GM19239 (cell line): ENCODE data around the gene LYSMD4.

Experiments
- DNase-seq: peaks from one replicate; pipeline ENCODE4 v3.0.0; 2011; ENCODE audit warnings: low spot score; ENCODE audit not compliant: insufficient read length
- FAIRE-seq: peaks from 2 replicates; lab custom pipeline; 2011; peaks lifted over from hg19 to GRCh38; lab: Jason Lieb, UNC

Gene LYSMD4

DNA sequence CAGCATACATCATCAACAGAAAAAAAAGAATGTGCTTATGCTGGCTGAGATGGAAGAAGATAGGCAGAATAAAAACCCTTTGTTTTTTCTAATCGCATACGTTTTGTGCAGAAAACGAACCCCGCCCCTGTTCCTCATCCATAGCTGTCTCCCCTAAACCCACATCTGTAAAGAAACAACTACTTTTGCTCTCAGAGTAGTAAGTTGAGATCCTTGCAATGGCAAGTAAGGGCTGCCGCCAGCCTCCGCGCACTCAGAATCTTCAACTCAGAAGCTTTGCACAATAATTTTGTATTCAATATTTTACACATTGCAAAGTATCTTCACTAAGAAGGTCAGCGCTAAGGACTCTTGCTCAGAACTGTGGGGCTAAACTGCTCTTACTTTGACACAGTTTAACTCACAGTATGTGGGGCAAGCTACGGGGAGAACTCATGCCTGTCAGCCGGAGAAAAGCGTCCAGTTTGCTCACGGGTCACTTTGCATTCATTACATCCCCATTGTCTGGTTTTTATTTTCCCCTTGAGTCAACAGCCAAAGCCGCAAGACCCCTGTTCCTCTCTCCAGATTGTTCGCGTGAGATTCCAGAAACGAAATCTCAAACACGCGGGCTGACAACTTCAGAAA lies 1.0 kb downstream of the LYSMD4 start:
- no peak for FAIRE-seq
- no peak for DNase-seq

DNA sequence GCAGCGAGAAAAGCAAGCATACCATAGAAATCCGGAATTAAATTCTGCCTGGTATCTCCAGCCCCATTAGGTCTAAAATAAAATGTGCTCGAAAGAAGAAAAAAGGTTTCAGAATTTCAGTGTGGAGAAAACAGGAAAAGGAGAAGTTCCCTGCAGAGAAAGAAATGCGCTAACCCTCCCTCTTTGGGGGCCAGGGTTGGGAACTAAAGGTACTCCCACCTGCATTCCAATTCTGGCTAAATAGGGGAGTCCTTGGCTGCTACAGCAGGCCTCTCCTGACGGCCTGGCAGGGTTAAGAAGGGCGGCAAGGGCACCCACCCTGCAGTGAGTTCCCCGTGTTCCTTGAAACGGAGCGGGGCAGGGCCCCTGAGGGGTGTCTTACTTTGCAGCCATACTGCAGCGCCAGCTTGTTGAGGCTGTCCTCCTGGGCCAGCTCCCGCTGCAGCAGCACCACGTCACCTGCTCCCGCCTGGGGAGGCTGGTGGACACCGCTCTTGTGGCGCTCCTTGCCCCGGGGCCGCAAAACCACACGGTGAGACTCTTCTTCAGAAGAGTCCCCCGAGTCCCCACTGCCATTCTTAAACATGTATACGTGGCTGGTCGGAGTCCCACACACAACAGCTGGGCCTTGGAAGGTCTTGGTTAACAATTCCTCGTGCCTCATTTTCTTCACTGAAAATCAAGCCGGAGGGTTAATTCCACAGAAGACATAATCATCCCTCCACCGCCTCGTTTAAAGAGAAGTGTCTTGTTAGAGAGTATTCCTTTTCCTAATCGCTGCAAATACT lies 1.7 kb downstream of the LYSMD4 start:
- no peak for DNase-seq
- FAIRE-seq: no peak

DNA sequence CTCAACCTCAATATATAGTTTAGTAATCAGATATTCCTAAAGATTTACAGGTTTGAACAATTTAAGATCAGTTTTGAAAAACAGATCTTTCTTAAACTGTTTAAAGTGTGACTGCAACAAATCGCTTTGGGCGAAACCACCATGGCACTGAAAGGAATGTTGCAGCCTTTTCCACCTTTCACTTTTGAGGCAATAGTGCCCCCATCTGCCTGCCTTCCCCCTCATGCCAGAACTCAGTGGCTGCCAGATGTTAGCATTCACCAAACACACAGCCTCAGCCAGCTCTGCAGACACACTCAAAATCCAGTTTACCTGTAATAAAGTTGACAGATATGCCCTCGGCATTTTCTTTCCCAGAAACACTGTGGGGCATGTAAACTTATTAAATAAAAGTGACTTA lies 3.3 kb downstream of the LYSMD4 start:
- FAIRE-seq: peak; percentile 86
- no peak for DNase-seq

DNA sequence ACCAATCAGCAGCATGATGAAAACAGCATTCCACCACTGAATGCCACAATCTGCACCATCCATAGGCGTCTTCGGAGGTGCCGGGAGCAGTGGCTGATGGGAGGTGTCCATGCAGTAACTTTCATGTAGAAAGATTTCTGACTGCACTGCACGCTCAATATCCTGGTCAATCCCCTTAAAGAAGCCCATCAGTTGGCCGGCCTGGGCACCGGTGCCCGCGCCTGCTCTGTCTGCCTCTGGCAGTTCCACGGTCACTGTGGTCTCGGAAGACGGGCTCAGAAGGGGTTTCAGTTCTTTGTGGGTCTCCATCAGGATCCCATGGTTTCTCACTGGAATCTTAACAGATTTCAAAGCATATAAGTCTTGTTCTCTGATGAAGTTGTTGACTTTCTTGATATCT lies 3.9 kb downstream of the LYSMD4 start:
- DNase-seq: no peak
- no peak for FAIRE-seq

DNA sequence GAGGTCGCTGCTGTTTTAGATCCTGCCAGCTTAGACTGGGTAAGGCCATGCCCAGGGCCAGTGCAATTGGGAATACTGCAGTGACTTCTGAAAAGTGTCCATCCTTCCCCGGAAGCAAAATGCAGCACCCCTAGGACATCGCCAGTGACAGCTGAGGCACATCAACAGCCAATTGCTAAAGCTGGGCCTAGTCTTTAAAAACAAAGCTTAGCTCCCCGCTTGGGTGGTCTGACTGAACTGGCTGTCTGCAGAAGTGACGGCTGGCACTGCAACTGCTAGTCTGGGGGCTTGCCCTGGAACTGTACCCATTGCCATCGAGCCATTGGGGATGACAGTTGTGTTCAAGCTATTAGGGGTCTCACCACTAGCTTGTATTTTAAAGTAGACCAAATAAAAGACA lies 4.3 kb downstream of the LYSMD4 start:
- DNase-seq: no peak
- no peak for FAIRE-seq

DNA sequence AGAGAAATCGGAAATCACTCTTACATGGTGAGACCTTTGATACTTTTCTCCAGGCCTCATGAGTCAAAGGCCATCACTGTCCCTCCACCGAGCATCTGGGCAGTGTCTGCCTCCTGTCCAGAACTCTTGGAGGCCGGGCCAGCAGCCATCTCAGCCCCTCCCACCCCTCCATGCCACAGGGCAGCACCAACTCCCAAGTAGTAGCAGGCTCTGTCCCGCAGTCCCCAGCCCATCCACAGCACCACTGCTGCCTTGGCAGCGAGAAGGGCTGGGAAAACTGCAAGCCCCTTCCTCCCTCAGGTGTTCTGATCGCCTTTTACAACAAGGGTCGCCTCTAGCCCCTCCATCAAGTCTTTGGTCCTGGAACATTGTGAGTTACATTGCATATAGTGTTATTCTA lies 5.5 kb downstream of the LYSMD4 start:
- DNase-seq: no peak
- FAIRE-seq: no peak

DNA sequence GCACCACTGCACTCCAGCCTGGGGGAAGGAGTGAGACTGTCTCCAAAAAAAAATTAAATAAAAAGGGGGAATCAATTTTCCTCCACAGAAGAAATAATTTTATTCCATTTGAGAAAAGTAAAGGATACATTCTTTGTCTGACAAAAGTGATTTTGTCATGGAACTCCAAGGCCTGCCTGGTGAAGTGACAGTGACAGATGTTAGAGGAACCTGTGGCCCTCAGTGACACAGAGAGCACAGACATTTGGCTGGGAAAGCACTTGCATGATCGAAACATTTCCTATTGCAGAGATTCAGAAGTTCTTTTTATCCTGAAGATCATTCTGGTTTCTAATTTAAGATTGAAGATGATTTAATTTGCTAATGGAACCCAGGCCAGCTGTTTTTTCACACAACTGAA lies 5.9 kb downstream of the LYSMD4 start:
- no peak for DNase-seq
- no peak for FAIRE-seq

DNA sequence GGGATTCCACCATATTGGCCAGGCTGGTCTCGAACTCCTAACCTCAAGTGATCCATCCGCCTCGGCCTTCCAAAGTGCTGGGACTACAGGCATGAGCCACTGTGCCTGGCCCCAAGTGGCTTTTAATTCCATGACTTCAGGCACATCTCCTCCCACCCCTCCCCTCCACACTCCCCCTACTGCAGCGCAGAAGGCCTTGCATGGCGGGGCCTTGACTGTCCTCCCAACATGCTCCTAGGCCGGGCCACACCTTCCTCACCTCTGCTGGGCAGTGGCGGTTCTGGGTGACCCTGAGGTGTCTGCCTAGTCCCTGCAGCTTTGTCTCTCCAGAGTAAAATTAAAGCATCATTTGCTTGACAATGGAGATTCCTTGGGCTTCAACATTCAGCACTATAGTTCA lies 6.9 kb downstream of the LYSMD4 start:
- DNase-seq (no peak), FAIRE-seq (no peak)

DNA sequence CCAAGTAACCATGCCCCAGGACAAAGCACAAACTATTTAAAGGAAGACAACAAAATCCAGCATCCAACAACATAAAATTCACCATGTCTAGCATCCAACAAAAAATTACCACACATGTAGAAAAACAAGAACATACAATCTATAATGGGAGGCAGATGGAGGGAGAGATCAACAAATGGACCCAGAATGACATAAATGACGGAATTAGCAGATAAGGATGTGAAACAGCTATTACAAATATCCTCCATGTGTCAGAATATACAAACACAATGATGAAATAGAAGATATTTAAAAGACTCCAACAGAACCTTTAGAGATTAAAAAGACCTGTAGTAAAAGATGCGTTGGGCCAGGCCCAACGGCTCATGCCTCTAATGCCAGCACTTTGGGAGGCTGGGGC lies 10.8 kb downstream of the LYSMD4 start:
- FAIRE-seq (no peak), DNase-seq (no peak)

DNA sequence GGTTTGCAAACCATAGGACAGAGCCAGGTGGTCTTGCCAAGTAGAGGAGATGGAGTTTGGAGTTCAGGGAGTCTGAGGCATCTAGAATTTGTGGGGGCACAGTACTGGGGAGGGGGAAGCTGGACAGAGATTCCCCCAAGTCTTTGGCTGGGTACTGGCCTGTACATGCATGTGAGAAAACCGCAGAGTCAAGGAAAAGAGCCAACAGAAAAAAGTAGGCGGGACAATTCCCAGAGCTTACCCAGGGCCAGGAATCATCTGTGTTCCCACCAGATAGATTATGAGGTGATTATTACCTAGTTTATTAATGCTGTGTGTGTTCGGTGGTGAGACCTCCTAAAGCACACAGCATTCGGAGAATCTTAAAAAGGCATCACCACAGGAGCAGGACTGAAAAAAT lies 11.3 kb downstream of the LYSMD4 start:
- FAIRE-seq: no peak
- DNase-seq: no peak

DNA sequence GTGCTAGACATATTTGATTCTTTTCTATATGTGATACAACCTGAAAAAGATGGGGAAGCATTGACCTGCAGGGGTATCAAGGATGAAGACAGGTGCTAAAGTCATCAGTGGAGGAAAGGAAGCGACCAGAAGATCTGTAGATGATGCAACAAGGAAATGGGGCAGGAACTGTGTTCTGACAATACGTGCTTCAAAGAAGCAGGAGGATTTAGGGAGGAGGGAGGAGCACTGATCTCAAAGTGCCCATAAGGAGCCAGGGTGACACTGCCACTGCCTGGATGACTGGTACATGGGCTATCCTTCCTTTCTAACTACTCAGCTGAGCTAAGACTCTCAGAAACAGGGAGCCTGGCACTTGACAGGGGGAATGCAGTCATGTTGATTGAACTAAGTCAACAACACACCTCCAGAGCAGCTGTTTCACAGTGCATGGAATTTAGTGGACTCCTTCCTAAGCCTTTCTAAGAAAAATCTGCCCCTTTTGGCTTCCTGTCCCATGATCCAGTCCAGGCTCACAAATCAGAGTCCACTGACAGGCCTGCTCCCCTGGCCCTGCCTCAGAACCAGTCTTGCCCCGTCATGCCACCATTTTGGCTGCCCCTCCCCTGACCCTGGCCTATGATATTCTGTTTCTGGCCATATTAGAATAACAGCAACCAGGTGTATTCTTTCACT lies 12.0 kb downstream of the LYSMD4 start:
- no peak for DNase-seq
- peak; percentile 40 for FAIRE-seq

DNA sequence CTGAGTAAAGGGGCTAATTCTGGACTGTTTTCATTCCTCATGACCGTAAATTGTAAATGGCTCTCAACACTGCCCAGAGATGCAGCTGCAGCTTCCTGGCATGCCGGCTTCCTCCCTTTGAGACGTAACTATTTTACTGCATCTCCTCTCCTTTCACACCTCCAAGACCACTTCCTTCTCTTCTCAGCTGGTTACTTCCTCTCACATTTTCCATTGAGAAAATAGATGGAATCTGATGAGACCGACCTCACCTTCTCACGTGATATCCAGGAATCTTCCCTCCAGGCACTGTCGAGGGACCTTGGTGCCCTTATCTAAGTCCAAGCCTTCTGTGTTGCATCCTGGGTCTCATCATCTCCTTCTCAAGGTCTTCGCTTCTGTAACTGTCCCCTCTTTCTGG lies 12.7 kb downstream of the LYSMD4 start:
- no peak for DNase-seq
- FAIRE-seq: peak; percentile 54

DNA sequence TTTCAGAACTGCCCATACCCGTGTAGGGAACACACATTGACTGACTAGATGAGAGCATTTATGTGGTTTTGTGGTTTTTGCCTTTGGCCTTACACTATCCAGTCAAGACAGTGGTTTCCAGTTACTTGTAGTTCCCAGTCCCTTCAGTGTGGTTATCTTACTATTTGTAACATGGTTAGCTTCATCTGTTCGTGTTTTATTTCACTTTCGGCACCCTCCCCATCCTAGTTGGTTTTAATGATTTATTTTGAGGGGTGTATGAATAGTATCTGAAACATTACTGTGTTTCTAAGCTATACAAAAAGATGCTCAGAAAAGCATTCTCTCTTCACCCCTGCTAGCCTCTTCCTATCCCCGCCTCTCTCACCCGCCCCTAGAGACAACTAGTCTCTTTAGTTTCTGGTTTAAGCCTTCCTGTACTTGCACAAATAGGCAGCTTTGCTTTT lies 14.1 kb downstream of the LYSMD4 start:
- DNase-seq (peak; percentile 52), FAIRE-seq (peak; percentile 98)

DNA sequence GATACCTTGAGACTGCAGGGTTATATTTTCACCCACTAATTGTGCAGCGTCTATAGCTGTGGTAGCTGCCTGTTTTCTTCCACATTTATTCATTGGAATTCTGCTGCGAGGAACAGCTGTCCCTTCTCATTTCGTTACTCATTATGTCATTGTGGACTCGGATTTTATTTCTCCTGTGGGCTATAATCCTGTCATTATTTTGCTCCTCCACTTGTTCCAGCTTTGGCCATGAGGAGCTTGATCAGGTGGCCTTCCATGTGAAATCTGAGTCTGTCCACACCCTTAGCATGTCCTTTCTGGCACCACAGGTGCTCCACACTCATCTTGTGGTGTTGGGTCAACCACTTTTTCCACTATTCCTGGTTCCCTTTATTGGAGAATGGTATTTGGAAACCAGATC lies 14.8 kb downstream of the LYSMD4 start:
- no peak for FAIRE-seq
- DNase-seq: no peak

DNA sequence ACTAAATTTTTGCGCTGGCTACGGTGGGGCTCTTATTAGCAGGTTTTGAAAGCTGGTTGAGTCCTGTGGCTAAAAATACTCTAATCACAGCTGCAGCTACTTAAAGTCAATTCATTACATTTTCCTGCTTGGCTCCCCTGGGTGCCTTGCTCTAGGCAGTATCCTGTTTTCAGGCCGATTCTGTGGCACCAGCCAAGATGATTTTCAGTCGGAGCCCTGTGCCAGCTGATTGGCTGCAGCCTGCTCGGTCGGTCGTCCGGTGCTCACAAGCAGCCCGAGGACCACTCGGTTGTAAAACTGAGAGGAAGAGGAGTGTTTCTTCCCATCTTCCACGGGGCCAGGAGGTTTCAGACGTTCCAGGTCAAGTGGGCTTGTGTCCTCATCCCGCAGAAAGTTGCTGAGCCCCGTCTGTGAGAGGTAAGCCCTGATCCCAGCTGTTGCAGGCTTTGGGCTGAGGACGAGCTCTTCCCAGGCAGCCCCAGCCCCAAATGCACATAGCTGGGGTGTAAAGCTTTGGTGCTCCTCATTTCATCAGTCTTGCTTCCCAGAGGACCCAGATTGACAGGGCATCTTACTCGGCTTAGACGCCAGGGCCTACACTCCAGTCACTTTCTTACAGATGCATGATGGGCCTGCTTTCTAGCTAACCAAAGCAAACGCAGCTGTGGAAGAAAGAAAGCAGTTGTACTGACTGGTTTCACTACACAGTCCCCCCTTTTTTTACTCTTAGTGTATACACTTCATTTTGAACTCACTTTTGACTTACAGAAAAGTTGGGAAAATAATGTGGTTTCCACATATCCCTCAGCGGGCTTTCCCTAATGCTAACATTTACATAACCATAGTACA lies 15.9 kb downstream of the LYSMD4 start:
- FAIRE-seq (peak; percentile 95), DNase-seq (no peak)

DNA sequence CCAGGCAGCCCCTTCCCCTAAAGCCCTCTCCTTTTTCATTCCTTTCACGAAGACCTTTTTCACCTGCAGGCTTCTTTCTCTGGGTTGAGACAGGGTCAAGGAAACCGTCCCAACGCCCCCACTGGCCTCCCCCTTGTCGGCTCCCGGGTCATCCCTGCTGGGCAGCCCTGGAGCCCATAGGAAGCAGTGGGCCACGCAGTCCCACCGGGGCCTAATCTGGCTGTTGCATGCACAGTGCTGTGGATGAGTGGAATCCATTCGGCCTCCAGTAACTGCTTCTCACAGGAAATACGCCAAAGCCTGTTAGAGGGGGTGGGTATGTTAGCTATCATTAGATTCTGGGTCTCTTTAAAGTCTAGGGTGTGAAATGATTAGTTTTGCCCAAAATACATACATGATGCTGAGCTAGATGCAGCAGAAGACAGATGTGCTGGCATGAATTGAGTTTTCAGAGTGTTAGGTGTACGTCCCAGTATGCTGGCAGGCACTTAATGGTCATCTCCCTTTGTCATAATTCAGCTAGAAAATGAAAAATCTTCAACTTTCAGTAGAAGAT lies 16.6 kb downstream of the LYSMD4 start:
- FAIRE-seq: no peak

DNA sequence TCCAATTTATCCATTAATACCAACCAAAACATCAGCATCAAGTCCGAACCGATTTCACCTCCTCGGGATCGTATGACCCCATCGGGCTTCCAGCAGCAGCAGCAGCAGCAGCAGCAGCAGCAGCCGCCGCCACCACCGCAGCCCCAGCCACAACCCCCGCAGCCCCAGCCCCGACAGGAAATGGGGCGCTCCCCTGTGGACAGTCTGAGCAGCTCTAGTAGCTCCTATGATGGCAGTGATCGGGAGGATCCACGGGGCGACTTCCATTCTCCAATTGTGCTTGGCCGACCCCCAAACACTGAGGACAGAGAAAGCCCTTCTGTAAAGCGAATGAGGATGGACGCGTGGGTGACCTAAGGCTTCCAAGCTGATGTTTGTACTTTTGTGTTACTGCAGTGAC lies 20.8 kb downstream of the LYSMD4 start:
- DNase-seq (no peak), FAIRE-seq (no peak)

More for the DNA sequence above, 16.6 kb downstream of the LYSMD4 start:
- no peak for DNase-seq

DNA sequence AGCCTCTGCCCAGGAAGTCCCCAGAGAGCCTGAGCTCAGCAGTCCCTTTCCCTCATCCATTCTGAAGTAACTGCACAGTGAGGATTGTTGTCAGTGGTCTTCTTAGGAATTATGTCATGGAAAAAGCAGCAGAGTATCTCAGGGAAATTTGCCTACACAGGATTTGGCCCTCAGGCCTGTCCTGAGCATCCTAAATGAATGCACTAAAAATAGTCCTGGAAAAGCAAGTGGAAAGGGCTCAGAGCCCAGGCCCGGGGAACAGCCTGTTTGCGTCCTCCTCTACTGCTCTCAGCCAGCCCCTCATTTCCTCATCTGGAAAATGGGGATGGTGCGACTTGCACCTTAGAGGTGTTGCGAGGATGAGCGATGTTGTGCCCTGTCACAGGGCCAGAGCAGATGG lies 21.6 kb downstream of the LYSMD4 start:
- DNase-seq (no peak), FAIRE-seq (no peak)

DNA sequence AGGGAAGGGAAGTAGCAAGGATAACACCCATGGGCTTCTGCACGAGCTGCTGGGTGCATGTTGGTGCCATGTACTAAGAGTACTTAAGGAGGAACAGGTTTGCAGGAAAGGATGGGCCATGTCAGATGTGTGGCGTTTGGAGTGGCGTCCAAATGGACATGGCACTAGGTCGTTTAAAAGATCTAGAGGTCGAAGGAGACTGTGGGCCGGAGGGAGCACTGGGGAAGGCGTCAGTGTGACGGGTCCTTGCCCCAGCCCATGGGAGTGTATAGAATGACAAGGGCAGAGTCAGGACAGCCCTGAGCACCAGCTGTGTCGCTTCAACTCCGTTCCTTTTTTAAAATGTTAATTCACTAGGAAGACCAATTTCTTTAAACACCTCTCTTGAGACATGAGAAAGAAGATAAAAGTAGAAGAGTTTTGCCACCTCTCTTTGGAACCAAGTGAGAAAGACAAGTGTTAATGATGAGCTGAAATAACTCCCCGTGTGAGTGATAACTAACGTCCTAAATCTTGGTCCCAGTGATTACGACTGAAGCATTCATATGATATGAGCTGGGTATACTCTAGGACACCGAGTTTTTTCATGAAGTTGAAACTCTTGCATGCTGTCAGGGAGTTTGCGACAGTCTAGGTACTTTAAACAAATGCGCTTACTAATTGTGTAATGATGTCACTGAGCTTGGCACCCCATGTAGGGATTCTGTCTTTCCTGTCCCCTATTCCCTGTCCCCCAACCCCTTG lies 23.8 kb downstream of the LYSMD4 start:
- FAIRE-seq: no peak

DNA sequence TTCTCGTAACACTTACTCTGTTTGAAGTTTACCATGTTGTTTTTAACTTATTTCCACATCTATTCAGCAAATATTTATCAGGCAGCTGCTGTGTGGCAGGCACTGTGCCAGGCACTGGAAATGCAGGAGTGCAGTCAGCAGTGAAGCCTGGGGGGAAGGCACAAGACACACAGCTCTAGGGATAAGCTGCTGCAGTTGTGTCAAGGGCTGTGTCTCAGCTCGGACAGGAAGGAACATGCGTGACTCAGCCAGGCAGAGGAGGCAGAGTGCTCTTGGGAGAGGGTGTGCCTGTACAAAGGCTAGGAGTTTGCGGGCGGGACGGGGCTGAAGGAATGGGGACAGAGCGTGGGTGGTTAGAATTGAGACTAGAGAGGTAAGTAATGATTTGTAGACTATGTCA lies 24.7 kb downstream of the LYSMD4 start:
- DNase-seq (no peak), FAIRE-seq (no peak)

More for the DNA sequence above, 23.8 kb downstream of the LYSMD4 start:
- no peak for DNase-seq
